NAMALWA (cell line): ENCODE data around the gene SERINC2.
"Not testable (repeated sequence)": the region's sequence is repeated elsewhere in the genome, so short reads cannot be mapped to it uniquely, and the experiment has no call there.

ENCODE experiments used
- DNase-seq: peaks from one replicate; pipeline ENCODE4 v3.0.0-alpha.2; 2015; ENCODE audit warnings: low spot score

The SERINC2 gene

DNA sequence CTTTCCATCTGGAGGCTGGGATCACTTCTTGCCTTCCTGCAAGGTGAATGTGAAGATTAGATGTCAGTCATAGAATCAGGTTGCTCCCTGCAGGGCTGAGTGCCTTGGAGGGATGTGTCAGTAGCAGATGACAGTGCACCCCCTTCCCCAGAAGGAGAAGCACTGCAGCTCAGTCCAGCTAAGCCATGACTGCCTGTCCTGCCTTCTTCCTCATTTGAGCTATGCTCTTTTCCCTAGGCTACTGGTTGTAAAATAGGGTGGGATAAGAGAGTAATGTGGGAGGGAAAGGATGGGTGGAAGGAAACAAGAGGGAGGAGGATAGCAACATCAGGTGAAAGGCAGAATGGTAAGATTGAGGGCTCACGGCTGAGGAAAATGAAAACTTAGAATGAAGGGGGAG, 29.0 kb upstream of the SERINC2 start:
- no peak for DNase-seq

- not testable (repeated sequence) for DNase-seq
Measured at GRCh38 chr1:31386576-31387243, 26.3 kb upstream of the SERINC2 start.

DNA sequence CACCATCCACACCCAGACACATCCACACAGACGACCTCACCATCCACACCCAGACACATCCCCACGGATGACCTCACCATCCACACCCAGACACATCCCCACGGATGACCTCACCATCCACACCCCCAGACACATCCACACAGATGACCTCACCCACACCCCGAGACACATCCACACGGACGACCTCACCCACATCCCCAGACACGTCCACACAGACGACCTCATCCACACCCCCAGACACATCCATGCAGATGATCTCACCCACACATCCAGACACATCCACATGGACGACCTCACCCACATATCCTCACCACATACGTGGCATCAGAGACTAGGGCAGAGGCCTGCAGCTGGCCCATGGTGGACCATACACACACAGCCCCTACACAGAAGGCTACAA, 25.4 kb upstream of the SERINC2 start:
- DNase-seq = no peak

DNA sequence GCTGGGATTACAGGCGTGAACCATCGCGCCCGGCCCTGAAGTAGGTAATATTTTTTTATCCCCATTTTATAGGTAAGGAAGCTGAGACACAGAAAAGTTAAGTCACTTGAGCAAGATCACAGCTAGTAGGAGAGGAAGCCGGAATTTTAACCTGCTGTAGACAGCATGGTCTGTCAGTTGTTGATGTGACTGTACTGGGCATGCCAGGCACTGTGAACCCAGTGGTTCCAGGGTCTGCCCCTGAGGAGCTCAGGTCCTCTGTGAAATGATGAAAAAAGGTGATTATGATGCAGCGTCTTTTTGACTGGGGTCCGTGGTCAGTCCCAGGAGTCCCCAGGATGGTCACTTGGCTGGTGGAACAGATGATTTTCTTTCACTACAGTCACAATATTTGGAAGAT, 23.4 kb upstream of the SERINC2 start:
- DNase-seq = no peak

DNA sequence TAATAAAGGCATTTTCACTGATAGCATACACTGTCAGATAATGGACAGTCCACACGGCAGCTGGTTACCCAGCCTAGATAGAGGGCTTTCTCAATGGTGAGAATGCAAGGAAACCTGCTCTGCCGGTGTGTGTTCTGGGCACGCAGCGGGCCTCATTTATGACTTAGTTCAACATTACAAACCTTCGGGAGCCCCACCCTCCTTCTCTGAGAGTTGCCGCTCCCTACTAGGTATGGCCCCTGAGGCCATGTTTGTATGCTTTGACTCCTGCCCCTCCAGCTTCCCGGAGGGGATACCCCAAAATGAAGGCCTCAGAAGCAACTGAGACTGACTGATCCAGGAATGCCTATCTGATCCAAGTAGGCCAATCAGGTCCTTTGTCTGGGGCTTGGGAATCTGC, 22.9 kb upstream of the SERINC2 start:
- no peak for DNase-seq

DNA sequence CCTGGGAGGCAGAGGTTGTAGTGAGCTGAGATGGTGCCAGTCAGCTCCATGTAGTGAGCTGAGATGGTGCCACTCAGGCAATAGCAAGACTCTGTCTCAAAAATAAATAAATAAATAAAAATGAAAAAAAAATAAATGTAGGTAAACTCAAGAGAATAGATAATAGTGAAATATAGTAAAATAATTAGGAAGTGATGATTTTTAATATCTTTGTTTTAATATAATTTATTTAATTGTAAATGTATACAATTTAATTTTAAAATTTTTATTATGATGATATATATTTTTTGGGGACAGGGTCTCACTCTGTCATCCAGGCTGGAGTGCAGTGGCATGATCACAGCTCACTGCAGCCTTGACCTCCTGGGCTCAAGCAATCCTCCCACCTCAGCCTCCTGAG, 19.6 kb upstream of the SERINC2 start:
- DNase-seq = no peak

DNA sequence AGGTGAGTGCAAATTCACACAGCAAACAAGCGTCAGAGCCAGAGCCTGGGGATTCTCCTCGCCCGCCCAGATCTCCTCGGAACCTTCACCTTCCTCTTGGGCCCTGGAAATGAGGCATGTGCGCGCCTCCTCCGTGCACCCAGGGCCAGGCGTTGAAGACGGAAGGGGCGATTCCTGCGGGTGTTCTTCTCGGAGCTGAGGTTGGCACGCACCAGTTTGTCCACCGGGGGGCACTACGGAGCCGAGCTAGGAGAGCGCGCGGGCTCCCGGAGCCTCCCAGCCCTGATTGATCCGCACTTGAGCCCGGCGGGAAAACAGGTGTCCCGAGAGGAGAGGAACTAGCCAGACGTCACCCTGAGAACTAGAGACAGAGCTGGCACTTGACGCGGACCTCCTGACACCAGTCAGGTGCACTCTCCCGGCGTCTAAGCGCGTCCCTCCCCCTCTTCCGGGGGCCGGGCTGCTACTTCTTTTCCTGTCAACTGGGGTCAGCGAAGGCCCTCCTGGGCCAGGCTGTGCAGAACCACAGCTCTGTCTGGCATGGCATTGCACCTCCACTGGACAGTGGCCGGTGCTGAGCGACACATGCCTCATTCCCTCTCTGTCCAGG, 18.3 kb upstream of the SERINC2 start:
- DNase-seq = peak; percentile 84

DNA sequence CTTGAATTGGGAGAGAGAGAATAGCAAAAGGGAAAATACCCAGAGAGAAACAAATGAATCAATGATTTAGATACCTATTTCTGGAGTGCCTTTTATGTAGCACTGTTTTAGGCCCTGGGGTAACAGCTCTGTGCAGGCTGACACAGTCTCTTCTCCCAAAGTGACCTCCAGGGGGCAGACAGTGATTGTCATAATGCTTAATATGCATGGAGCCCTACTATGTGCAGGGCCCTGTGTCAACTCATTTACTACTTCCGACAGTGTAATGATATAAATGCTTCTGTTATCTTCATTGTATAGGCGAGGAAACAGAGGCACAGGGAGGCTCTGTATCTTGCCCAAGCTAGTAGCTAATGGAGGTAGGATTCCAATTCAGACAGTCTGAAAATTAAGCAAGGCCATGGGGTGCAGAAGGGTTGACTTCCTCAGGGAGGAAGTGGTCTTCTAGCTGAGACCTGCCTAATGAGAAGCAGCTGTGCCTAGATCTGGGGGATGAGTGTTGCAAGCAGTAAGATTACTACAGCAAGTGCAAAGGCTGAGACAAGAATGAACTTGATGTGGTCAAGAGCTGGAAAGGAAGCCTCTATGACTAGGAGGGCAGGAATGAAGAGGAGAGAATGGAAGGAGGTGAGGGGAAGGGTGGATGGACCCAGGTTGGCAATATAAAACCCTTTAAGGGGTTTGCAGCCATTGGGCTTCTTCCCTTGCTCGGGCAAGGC, 16.2 kb upstream of the SERINC2 start:
- peak; percentile 33 for DNase-seq

DNA sequence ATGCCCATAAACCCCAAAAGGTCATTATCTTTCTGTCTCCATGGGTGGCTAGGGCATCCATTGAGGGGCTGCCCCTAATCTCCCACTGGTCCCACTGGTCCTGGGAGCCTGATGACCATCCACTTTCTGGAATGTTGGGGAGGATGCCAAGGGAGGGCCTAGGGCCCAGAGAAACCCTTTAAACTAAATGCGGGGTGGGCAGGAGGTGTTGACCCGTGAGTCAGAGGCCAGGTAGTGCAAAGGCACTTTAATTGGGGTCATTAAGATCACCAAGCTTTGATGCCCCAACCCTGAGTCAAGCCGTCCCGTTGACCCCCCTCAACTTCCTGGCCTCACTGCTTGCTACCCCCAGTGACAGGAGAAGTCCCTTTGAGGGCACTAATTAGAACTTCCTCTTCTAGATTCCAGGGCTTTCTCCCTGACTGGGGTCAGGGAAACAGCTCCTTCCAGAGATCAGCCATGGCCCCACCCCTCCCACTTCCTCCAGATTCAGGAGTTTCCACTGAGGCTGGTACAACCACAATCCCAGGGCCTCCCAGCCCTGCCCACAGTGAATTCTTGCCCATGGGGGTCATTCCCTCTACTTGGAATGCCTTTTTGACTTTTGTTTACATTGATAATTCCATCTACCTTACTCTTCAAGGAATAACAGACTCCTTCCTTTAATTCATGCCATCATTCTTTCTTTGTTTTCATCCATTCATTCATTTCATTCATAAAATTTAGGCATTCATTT, 15.5 kb upstream of the SERINC2 start:
- DNase-seq = no peak

DNA sequence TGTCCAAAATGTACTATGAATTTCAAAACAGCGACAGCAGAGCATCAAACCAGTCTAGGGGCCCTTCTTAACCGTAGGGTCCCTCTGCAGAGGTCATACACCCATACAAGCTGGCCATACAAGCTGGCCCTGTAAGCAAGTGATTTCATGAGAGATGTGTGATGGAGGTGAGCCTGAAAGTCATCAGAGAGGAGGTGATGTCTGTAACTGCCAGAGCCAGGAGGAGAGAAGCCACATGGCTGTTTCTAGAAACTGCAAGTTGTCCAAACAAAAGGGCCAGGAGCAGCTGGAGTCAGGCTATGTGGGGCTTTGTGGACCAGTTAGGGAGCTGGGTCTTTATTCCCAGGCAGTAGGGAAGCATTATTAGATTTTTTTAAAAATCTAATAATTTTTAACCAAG, 14.8 kb upstream of the SERINC2 start:
- no peak for DNase-seq

DNA sequence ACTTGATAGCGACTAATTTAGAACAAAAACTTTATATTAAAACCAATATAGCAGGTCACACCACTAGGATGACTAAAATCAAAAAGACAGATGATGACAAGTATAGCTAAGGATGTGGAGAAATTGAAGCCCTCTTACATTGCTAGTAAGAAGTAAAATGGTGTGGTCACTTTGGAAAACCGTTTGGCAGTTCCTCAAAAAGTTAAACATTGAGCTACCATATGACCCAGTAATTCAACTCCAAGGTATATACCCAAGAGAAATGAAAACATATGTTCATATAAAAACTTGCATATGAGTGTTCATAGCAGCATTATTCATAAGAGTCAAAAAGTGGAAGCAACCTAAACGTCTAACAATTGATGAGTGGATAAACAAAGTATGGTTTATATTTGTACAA, 13.0 kb upstream of the SERINC2 start:
- DNase-seq = no peak

DNA sequence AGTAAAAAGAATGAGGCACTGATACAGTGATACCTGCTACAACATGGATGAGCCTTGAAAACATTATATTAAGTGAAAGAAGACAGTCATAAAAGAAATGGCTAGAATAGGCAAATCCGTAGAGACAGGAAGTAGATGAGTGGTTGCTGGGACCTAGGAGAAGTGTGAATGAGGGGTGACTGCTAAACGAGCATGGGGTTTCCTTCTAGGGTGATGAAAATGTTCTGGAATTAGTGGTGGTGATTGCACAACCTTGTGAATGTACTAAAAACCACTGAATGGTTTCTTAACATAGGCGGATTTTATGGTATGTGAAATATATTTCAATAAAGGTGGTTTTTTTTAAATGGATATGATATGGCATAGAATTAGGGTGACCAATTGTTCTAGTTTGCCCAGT, 12.6 kb upstream of the SERINC2 start:
- no peak for DNase-seq

DNA sequence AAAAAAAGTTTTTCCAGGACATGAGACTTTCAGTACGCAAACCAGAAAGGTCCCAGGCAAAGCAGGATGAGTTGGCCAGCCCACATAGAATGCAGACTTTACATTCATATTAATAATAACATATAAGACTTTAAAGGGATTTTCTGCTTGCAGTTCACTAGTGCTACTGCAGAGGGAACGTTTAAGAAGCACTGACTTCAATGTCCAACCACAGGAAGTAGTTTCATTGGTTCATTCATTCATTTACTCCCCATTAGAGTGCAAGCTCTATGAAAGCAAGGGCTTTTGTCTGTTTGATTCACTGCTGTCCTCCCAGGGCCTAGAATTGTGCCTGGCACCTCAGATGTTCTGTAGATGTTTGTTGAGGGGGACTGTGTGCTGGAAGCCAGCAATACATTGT, 11.8 kb upstream of the SERINC2 start:
- DNase-seq = peak; percentile 25

GRCh38 chr1:31405578-31406245, 7.3 kb upstream of the SERINC2 start:
- DNase-seq = no peak

GRCh38 chr1:31407029-31407626, 5.9 kb upstream of the SERINC2 start:
- DNase-seq = no peak

GRCh38 chr1:31408788-31409318, 4.2 kb upstream of the SERINC2 start:
- DNase-seq = no peak

DNA sequence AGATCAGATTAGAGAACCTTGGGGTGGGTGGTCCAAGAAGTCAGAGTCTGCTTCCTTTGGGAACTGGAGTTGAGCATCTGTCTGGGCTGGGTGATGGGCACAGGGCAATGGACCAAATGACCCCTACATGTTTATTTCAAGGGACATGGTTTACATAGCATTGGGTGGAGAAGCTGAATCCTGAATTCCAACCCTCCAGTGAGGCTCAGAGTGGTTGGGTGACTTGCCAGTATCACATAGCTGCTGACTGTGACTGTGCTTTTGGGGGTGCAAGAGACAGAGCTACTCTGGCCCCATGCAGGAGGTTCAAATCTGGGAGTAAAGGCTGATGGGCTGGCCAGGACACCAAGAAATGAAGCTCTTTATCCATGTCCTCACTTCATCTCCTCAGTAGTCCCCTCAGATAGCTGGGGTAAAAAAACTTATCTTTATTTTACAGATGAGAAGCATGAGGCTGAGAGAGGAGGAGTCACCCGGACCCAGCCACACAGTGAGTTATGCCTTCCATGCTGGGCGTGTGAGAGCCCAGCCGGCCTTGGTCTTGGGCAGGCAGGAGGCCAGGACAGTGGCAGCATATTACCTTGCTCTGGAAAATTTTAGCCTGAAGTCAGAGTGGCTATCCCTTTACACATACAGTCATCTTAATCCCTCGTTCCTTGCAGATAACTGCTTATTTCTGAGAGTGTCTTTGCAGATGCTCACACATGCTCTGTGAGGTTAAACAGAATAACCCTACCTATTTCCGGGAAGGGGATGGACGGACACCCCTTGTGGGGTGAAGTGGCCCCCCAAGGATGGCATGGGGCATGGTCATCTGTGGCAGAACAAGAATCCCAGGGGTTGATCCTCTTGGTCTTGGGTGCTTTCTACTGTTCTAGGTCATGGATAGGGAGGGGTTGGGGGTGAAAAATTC, 2.8 kb upstream of the SERINC2 start:
- no peak for DNase-seq

DNA sequence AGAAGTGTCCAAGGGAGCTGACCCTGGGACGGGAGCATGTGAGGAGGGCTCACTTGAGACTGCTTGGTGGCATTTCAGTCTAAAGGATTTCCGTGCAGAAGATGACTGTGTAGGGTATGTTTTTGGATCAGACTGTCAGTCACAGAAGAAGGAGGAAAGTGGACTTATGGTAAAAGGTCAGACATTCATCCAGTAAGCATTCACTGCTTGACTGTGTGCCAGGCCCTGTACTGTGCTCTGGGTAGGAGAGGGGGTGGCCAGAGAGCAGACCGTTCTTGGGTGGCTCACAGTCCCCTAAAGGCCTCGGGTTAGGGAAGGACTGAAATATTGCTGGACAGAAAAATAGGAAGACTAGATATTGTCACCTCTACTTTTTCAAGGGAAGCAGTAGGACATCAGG, 2.1 kb upstream of the SERINC2 start:
- no peak for DNase-seq

- DNase-seq = no peak
Measured at GRCh38 chr1:31412205-31412604, 808 bp upstream of the SERINC2 start.

DNA sequence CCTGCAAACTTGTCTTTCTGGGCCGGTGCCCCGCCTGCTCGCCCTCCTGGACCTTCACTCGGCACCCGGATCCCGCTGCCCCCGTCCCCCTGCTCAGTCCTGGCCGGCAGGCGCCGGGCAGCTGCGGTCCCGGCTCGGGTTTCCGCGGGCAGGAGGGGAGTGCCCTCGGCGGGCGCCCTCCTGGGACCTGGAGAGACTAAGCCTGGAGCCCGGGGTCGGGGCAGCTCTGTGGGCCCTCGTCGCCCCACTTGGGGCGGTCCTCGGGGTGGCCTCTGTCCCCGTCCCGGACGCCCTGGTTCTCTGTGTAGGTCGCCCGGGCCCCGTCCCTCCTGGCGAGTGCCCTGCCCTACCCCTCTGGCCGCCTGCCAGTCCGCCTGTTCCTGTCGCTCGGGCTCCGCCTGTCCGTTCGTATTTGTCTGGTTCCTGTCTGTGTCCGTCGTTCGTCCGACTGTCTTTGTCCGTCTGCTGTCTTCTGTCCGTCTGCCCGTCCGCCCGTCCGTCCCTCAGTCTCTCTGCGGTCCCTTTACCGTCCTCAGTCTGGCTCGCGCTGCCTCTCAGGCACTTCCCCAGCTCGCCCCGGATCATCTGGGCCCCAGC, 490 bp downstream of the SERINC2 start:
- no peak for DNase-seq
